Epithelial cell of esophagus (primary cell): ENCODE measurements around the gene ACTN4.
"Not testable (repeated sequence)": the region's sequence is repeated elsewhere in the genome, so short reads cannot be mapped to it uniquely, and the experiment has no call there.

ENCODE experiments used
- DNase-seq: peaks from one replicate; pipeline ENCODE4 v3.0.0; 2010; ENCODE audit warnings: low read depth
- H3K4me3 ChIP-seq: 2 replicates; pipeline ENCODE4 v1.5.1; 2011; ENCODE audit warnings: mild to moderate bottlenecking, low read length, control low read depth
- CTCF ChIP-seq: IDR thresholded peaks from 2 replicates; pipeline ENCODE4 v1.5.1; 2011; ENCODE audit warnings: low read depth, mild to moderate bottlenecking, low read length, control low read depth, inconsistent platforms; ENCODE audit not compliant: insufficient read depth; ENCODE audit errors: missing control alignments

The ACTN4 gene

GRCh38 chr19:38629568-38629967 lies 17.9 kb upstream of the ACTN4 start:
- H3K4me3 ChIP-seq = no peak overlapping the region
- no peak for DNase-seq
- no peak for TF ChIP-seq CTCF

- not testable (repeated sequence) for H3K4me3 ChIP-seq, DNase-seq
Observed at GRCh38 chr19:38631301-38631700, 16.1 kb upstream of the ACTN4 start.

- DNase-seq, H3K4me3 ChIP-seq: not testable (repeated sequence)
Observed at GRCh38 chr19:38631811-38632475, 15.5 kb upstream of the ACTN4 start.

GRCh38 chr19:38632476-38633213 lies 14.8 kb upstream of the ACTN4 start:
- no peak for DNase-seq
- no peak overlapping the region for H3K4me3 ChIP-seq
- TF ChIP-seq CTCF = no peak

GRCh38 chr19:38634757-38635482 lies 12.5 kb upstream of the ACTN4 start:
- peak; percentile 57 for DNase-seq
- H3K4me3 ChIP-seq = no peak overlapping the region
- peak; percentile 89 for TF ChIP-seq CTCF

- no peak for DNase-seq
- TF ChIP-seq CTCF = no peak
Observed at GRCh38 chr19:38635483-38636399, 11.7 kb upstream of the ACTN4 start.

GRCh38 chr19:38638461-38638860 lies 9.0 kb upstream of the ACTN4 start:
- DNase-seq = peak; percentile 79

More at GRCh38 chr19:38635483-38636399, 11.7 kb upstream of the ACTN4 start:
- no peak overlapping the region for H3K4me3 ChIP-seq

More at GRCh38 chr19:38638461-38638860, 9.0 kb upstream of the ACTN4 start:
- no peak overlapping the region for H3K4me3 ChIP-seq
- no peak for TF ChIP-seq CTCF
